NOMO-1 (cell line): ENCODE measurements around the gene BMP2K.
"Not testable (repeated sequence)": the region's sequence is repeated elsewhere in the genome, so short reads cannot be mapped to it uniquely, and the experiment has no call there.

Experiments
- DNase-seq, 2 experiments: peaks; one replicate each; lab custom pipeline; 2025; ENCODE audit not compliant: unreplicated experiment in 2 of 2; lab: John Stamatoyannopoulos, UW

The BMP2K gene

DNA sequence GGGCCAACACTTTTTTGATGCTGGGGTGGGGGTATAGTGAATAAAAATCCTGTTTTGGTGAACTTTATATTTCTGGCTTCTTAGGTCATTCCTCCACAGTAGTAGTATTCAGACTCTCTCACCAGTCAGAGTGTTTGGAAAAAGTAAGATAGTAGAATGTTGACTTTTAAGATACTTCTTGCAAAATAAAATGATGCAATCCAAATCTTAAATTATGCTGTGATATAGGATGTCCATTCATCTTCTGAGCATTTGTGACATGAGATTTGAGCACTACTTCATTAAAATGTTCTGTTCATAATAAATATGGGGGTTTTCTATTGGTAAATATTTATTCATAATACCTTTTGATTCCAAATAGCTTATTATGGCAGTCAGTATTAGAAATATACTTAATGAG is 70.1 kb downstream of the BMP2K start:
- DNase-seq = no peak

DNA sequence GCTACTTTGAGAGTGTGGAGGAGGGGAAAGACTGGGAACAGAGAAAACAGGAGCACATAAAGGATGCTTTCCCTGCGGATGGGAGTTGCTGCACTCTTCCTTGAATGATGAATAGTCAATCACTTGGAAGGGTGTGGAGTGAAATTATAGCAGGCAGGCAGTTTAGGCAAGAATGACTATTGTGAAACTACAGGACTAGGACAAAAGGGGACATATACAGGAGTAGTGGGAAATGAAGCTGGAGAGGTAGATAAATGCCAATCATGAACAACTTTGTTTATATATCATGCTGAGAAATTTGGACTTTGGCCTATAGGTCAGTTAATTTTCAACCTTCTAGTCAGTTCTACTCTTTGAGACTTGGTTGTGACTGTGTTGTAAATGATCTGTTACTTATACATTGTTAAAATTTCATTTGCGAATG is 86.2 kb downstream of the BMP2K start:
- no peak for DNase-seq

DNA sequence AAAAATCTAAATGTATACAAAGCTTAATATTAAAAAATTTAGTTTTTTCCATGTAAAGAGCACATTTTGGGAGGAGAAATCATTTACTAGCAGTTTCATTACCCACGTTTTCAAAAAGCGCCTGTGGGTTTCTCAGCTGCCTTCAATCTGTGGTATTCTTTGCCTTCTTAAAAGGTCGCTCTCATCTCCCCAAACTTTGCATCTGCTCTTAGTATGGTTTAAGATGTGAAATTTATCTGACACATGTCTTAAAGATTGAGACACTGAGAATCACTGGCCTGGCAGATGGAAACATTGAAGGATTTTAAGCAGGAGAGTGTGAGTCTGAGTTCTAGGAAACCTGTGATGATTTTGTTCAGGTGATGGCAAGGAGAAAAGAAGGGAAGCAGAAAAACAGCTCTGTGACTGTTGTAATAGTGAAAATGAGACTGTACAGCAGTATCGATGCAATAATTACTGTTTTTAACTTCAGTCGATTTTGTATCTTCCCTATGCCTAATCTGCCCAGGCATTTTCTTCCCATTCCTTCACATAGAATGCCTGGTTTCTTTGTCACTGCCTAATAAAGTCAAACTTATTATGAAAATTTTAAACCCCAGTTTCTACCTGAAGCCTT is 87.2 kb downstream of the BMP2K start:
- DNase-seq = no peak

DNA sequence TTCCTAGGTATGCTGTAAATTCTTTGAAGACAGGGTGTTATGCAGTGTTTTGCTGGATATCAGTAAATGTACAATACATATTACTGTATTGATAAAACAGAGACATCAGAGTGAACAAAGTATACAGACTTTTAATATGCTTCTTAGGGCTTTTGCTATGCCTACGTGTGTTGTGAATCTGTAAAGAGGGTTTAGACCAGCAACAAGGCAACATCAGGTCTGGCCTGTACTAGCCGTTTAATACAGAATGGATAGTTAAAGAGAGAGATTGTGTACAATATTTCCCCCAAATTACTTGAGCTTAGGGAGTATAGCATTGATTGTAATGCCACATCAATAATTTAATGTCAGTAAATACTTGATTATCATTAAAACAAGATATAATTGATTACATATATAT is 87.8 kb downstream of the BMP2K start:
- no peak for DNase-seq

DNA sequence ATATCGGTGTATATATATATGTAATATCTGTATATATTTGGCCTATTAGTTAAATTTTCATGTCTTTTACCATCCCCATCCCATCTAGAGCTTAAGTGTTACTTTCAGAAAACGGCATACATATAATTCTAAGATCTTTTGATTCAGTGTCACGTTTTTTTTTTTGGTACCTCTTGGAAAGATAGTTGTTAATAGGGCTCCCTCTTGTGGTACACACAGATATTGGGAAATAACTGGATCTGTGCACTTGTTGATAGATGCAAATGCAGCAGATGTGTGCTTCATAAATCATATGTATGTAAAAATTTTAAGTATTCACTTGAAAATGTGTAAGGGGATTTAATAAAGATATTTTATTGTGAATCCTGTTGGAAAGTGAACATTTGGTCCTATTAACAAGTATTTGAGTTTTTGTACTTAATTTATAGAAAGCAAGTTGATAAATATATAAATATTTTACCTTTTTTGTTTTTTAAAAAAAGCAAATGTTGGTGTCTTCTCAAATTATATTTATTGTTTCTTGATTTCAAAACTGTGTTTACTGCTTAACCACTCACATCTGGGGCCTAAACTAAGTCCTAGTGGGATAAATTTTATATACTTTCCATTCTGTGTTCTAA is 88.4 kb downstream of the BMP2K start:
- peak; percentile 26 to 70 for DNase-seq

DNA sequence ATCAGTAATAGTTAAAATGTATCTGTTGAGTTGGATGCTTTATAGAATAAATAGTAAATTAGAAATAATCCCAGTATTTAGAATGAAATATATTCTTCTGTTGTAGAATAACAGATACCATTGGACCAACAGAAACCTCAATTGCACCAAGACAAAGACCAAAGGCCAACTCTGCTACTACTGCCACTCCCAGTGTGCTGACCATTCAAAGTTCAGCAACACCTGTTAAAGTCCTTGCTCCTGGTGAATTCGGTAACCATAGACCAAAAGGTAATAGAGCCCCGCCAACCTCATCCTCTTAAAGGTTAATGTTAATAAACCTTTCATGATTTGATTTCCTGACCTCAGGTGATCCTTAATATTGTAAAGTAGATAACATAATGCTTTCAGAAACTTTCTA is 89.3 kb downstream of the BMP2K start:
- DNase-seq = no peak

DNA sequence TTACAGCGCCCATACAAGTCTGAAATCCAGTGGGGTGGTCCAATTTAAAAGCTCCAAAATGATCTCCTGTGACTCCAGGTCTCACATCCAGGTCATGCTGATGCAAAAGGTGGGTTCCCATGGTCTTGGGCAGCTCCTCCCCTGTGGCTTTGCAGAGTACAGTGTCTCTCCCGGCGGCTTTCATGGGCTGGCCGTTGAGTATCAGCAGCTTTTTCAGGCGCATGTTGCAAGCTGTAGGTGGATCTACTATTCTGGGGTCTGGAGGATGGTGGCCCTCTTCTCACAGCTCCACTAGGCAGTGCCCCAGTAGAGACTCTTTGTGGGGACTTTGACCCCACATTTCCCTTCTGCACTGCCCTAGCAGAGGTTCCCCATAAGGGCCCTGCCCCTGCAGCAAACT is 92.6 kb downstream of the BMP2K start:
- not testable (repeated sequence) for DNase-seq

DNA sequence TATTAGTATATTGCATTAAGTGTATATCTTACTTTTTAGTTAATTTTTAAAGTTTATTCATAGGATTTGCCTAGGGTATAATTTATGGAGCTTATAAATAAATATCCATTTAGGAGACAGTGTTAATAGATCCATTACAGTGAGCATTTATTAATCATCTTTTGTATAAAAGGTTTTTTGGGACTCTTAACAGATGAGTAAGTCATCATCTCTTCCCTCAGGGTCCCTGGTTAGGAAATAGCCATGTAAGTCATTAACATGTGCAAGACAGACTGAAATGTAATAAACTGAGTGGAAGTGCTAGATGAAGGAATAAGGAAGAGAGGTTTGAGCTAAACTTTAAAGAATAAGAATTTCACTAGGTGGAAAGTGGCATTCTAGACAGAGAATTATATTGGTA is 93.9 kb downstream of the BMP2K start:
- no peak for DNase-seq

DNA sequence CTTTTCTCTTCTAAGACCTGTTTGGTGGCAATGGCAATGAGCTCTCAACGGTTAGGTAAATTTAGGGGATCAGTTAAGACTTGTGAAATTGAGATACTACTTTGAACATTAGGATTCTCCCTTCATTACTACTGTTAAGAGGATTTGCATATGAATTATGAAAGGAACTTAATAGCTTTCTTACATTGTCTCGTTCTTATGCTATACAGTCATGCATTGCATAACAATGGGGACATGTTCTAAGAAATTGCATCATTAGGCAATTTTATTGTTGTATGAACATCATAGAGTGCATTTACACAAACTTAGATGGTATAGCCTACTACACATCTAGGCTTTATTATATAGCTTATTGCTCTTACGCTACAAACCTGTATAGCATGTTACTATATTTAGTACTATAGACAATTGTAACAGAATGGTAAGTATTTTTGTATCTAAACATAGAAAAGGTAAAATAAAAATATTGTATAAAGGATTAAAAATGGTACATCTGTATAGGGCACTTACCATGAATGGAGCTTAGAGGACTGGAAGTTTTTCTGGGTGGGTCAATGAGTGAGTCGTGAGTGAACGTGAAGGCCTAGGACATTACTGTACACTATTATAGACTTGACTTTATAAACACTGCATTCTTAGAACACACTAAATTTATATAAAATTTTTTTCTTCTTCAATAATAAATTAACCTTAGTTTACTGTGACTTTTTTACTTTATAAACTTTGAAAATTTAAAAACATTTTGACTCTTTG is 100.6 kb downstream of the BMP2K start:
- peak in 1 of 2 experiments; percentile 90 for DNase-seq

DNA sequence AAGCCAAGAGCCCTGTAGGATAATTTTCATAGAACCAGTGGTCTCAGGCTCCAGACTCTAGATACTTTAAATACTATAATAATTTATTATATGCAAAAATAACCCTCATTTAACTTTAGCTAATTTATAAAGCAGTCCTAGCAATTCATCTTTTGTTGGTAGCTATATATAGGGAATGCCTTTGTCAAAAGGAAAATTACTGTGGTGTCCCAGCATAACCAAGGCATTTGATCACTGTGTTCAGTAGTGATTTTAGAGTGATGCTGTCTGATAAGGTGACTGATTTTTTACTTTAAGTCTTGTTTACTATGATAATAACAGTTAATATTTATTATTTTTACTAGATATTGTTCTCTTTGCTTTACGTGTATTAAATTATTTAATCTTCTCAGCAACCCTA is 101.9 kb downstream of the BMP2K start:
- no peak for DNase-seq

DNA sequence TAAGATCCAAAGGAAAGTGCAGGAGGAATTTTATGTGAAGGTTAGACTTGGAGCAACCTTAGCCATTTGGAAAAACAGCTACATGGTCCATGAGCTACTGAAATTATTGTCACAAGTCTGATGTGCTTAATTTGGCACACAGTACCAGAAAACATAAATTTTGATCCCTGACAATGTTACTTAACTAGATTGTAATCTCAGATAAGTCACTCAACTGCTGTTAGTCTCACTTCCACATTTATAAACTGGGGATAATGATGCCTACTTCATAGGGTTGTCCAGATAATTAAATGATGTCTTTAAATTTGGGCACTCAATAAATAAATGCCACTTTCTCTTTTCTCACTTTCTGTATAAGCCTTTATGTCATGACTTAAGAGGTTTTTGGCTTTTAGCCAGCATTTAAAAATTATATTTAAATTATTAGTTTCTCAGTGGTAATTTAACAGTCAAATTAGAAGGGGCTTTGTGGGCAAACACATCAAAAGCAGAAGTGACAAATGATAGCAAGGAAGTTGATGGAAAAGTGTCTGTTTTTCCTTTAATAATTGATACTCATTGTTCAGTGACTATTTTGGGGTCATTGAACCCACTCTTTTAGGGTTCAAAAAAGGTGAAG is 104.8 kb downstream of the BMP2K start:
- DNase-seq = peak in 1 of 2 experiments; percentile 80

DNA sequence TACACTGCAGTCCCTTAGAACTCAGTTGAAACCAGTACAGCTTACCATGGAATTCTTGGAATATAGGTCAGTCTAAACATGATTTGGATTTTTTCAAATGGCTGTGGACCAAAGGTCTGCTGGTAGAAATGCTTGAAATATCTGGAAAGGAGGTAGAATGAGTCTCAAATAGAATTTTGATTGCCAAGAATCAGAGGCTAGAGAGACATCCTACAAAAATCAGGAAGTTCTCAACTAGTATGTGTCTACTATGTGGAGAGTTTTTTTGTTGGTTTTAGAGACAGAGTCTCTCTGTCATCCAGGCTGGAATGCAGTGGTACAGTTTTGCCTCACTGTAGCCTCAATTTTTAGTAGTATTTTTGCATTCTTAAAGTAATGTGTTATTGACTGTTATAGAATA is 109.4 kb downstream of the BMP2K start:
- DNase-seq = no peak

DNA sequence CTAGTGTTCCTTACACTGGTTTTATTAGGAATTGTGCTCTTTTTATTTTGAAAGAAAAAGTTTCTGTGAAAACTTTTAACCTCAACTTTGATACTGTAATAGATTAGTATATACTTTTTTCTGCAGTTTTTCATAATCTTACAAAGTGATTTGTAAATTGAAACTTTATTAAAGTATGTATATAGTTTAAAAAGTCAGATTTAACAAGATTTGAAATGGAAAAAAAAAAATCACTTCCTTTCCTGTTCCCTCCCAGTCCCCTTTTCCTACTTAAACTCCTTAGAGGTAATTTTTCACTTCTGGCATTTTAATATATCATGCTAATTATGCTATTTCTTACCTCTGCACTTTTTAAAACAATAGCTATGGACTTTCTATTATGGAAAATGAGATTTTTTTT is 113.8 kb downstream of the BMP2K start:
- DNase-seq = no peak

DNA sequence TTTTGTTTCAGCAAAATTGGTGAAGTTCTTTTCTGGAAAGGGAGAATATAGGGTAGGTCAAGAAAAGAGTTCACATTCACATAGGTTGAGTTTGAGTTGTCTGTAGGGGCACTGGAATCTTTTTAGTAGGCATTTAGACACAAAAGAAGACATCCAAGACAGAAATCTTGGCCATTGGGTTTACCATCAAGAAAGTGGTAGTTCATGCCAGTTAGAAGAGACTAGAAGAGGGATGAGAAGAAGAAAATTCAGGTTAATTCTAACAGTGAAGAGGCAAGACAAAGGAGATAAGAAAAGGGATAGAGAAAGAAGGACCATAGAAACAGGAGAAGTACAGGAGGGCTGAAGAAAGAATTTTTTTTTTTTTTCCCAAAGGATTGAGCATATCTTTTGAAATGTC is 123.2 kb downstream of the BMP2K start:
- DNase-seq = no peak

DNA sequence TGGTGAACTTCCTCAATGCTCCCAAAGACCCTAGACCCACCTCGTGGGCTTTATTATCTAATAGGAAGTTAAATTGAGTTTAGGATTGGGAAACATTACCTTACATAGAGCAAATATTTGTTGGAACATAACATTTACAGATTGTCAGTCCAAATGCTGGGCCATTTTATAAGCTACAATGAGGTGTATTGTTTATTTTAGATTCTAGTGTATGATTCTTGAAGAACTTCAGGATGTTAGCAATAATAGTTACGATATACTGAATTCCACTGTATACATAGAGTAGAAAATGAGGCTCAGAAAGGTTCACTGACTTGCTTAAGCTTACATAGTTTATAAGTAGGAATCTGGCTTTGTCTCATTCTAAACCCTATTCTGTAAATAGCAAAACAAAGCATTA is 125.7 kb downstream of the BMP2K start:
- DNase-seq = no peak

DNA sequence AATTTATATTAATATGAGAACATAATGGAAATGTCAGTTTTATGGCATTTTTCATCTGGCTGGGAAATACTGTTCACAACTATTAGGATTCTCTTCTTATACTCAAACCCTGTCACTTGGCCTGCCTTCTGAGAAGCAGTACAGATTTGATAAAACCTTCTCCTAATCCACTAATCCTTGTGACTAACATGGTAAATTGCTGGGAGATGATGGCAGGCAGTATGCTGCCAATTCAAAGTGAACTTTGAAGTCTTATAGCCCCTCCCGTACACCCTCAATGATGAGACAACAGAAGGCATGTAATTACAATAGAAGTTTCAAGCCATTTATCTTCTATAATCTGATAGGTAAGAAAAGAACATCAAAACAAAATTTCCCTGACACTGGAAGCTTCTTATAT is 126.1 kb downstream of the BMP2K start:
- DNase-seq = no peak

DNA sequence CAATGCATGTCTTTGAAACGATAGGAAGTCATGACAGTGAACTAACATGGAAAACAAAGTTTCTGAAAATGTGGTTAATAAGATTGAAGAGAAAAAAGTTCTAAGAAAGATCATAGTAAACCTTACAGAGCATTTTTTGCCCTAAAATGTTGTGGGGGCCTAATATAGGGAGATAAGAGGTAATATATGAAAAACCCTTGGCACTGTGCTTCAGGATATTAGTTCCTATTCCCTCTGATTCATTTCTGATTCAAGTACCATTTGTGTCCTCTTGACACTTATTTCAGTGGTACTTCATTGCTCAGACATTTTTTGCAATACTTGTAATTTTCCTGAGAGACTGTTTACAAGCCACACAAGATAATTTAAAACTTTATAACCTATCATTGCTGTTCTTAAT is 128.0 kb downstream of the BMP2K start:
- DNase-seq = no peak

DNA sequence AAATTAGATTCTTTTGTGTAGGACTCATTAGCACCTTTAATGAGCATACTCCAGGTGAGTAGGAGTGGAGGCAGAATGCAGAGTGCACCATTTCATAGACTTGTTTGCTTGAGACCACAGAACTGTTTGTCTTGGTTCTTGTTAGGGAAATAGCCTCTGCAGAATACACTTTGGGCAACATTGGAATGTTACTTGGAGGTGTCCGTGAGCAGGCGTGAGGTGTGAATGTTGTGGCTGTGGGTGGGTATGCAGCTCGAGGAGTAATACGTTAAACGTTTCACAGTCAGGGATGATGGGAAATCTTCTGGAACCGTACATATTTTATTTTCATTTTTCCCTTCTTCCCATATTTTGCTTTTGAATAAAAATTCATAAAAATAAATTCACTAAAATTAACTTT is 131.5 kb downstream of the BMP2K start:
- DNase-seq = no peak

DNA sequence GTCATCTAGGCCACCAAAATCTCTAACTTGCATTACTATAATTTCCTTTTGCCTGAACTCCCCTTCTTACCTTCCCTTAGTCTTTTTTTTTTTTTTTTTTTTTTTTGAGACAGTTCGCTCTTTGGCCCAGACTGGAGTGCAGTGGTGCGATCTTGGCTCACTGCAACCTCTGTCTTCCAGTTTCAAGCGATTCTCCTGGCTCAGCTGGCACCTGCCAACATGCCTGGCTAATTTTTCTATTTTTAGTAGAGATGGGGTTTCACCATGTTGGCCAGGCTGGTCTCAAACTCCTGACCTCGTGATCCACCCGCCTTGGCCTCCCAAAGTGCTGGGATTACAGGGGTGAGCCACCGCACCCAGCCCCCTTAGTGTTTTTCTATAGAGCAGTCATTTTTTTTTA is 132.8 kb downstream of the BMP2K start:
- DNase-seq = not testable (repeated sequence)

DNA sequence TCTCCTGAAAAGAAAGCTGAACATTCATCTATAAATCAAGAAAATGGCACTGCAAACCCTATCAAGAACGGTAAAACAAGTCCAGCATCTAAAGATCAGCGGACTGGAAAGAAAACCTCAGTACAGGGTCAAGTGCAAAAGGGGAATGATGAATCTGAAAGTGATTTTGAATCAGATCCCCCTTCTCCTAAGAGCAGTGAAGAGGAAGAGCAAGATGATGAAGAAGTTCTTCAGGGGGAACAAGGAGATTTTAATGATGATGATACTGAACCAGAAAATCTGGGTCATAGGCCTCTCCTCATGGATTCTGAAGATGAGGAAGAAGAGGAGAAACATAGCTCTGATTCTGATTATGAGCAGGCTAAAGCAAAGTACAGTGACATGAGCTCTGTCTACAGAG is 134.5 kb downstream of the BMP2K start:
- DNase-seq = no peak

DNA sequence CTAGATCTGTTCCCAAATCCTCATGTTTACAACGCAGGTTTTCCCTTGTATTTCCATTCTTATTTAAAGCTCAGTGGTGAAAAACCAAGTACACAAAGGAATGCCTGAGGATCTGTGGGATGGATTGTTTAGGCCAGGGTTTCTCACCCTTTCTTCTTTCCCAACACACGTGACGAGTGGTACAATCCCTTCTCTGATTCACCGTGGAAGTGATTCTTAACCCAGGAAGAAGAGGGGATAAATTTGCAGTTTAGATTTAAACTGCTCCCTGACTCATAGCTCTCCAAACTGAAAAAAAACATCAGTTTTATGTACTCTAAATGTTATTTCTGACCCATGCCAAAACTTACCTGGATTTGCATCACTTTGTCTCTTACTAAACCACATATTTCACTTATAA is 146.1 kb downstream of the BMP2K start:
- DNase-seq = no peak
